Parathyroid adenoma (tissue), 2 donors: ENCODE results near the gene ALG1L2.
A peak's percentile ranks its signal among the peaks of the same experiment; 100 is the strongest.
"Not testable (repeated sequence)": the region's sequence is repeated elsewhere in the genome, so short reads cannot be mapped to it uniquely, and the experiment has no call there.

Source experiments
- H2AFZ ChIP-seq: fragments of 300-600 bp; sonication (generic); one replicate; pipeline ENCODE4 v1.7.0; 2017; ENCODE audit warnings: antibody characterized with exemption, mild to moderate bottlenecking
- H3K27ac ChIP-seq: fragments of 300-600 bp; sonication (generic); one replicate; pipeline ENCODE4 v1.7.0; 2017
- H3K27me3 ChIP-seq: fragments of 300-600 bp; sonication (generic); one replicate; pipeline ENCODE4 v1.7.0; 2017; ENCODE audit warnings: low read length; ENCODE audit not compliant: control insufficient read depth, insufficient read depth
- H3K36me3 ChIP-seq: fragments of 300-600 bp; sonication (generic); one replicate; pipeline ENCODE4 v1.7.0; 2017; ENCODE audit warnings: low read length; ENCODE audit not compliant: control insufficient read depth, insufficient read depth
- H3K4me1 ChIP-seq: fragments of 300-600 bp; sonication (generic); one replicate; pipeline ENCODE4 v1.7.0; 2017; ENCODE audit warnings: control low read depth
- H3K4me2 ChIP-seq: fragments of 300-600 bp; sonication (generic); one replicate; pipeline ENCODE4 v1.7.0; 2017; ENCODE audit warnings: low read length
- H3K4me3 ChIP-seq: fragments of 300-600 bp; sonication (generic); one replicate; pipeline ENCODE4 v1.7.0; 2017; ENCODE audit warnings: low read depth, low read length
- H3K79me2 ChIP-seq: fragments of 300-600 bp; sonication (generic); one replicate; pipeline ENCODE4 v1.7.0; 2017; ENCODE audit warnings: control low read depth
- H3K9ac ChIP-seq: fragments of 300-600 bp; sonication (generic); one replicate; pipeline ENCODE4 v1.7.0; 2017; ENCODE audit warnings: mild to moderate bottlenecking
- H3K9me3 ChIP-seq: fragments of 300-600 bp; sonication (generic); one replicate; pipeline ENCODE4 v1.7.0; 2017; ENCODE audit warnings: low read length; ENCODE audit not compliant: control insufficient read depth
- TF ChIP-seq, protein P1 (sequence below): fragments of 300-600 bp; sonication (generic); IDR thresholded peaks from one replicate; pipeline ENCODE4 v1.7.0; 2017; ENCODE audit warnings: antibody characterized with exemption, mild to moderate bottlenecking
- donor health status: primary hyperparathyroidism.

The ALG1L2 gene

DNA sequence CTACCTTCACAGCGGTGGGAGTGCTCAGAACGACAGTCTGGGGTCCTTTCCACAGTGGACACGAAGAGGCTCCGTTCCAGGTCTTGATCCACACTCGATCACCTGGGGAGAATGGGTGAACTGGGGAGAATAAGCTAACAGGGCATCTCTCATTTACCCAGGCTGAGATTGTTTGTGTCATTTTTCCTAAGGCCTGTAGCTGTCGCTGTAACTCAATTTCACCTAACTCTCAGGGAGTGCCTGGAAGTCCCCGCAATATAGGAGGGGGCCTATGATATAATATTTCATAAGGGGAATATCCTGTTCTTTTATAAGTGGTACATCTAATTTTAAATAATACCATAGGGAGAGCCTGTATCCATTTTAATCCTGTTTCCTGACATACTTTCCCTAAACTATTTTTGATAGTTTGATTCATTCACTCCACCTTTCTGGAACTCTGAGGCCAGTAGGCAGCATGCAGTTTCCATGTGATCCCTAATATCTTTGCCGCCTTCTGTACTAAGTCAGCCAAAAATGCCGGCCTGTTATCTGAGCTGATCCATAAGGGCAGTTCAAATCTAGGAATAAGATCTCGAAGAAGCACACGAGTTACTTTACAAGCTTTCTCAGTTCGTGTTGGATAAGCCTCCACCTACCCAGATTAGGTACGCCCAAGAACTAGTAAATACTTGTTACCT is 62.2 kb downstream of the ALG1L2 start:
- not testable (repeated sequence) for H3K4me3 ChIP-seq

DNA sequence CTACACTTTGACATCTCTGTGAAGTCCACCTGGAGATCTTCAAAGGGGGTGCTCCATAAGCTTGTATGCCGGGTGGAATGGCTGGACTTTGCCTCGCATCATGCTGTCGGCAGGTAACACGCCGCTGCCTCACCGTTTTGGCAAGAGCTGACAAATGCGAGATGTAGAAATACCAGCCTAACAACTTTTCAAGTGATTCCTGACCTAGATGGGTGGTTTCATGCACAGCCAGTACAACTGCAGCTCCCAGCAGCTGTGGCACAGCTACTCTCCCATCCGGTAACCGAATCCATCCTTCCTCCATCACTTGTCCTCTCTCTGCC is 62.7 kb downstream of the ALG1L2 start:
- H3K4me3 ChIP-seq, H3K9me3 ChIP-seq, H3K27me3 ChIP-seq, H3K9ac ChIP-seq, H3K36me3 ChIP-seq, H3K79me2 ChIP-seq: not testable (repeated sequence)
- Histone ChIP-seq H3K27ac (peak overlapping the region; percentile 72), H3K4me2 (peak overlapping the region; percentile 35), H3K4me1 (peaks cover 16% of the 10 kb centered on the region), H2AFZ (peak overlapping the region; percentile 45)

More for the DNA sequence above, 62.2 kb downstream of the ALG1L2 start:
- peak overlapping the region; percentile 49 for H2AFZ ChIP-seq
- H3K27ac ChIP-seq = peak overlapping the region; percentile 72
- not testable (repeated sequence) for H3K79me2 ChIP-seq, H3K9ac ChIP-seq, H3K36me3 ChIP-seq, H3K27me3 ChIP-seq, H3K9me3 ChIP-seq
- peak overlapping the region; percentile 28 for H3K4me2 ChIP-seq
- TF ChIP-seq, protein P1, sequence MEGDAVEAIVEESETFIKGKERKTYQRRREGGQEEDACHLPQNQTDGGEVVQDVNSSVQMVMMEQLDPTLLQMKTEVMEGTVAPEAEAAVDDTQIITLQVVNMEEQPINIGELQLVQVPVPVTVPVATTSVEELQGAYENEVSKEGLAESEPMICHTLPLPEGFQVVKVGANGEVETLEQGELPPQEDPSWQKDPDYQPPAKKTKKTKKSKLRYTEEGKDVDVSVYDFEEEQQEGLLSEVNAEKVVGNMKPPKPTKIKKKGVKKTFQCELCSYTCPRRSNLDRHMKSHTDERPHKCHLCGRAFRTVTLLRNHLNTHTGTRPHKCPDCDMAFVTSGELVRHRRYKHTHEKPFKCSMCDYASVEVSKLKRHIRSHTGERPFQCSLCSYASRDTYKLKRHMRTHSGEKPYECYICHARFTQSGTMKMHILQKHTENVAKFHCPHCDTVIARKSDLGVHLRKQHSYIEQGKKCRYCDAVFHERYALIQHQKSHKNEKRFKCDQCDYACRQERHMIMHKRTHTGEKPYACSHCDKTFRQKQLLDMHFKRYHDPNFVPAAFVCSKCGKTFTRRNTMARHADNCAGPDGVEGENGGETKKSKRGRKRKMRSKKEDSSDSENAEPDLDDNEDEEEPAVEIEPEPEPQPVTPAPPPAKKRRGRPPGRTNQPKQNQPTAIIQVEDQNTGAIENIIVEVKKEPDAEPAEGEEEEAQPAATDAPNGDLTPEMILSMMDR = peak; percentile 43
- H3K4me1 ChIP-seq = peaks cover 16% of the 10 kb centered on the region

DNA sequence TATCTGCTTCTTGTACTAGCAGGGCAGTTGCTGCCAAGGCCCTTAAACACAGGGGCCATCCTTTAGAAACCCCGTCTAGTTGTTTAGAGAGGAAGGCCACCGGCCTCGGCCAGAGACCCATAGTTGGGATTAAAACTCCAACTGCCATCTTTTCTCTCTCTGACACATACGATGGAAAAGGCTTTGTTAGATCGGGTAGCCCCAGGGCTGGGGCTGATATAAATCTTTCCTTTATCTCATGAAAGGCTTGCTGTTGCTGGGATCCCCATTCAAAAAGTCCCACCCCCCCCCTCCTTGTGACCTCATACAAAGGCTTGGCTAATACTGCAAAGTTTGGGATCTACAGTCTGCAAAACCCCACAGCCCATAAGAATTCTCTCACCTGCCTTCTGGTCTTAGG is 63.8 kb downstream of the ALG1L2 start:
- not testable (repeated sequence) for H3K9ac ChIP-seq, H3K36me3 ChIP-seq, H3K9me3 ChIP-seq, H2AFZ ChIP-seq, H3K27ac ChIP-seq, H3K27me3 ChIP-seq, H3K79me2 ChIP-seq, H3K4me3 ChIP-seq, H3K4me2 ChIP-seq
- peaks cover 16% of the 10 kb centered on the region for H3K4me1 ChIP-seq

DNA sequence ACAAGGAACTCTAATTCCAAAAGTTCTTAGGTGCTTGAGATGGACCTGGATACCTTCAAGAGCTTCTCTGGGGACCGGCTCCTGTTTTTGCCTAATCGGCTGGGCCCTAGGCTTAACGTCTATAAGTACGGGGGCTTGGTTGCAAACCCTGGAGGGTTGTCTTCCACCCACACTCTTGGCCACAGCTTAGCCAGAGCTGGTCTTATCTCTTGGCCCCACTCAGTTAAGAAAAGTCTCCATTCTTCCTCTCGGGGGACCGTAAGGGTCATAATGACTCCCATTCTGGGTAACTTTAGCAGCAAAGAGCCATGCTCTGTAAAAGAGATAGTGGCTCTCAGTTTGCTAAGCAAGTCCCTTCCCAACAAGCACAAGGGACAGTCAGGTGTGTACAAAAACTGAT is 64.8 kb downstream of the ALG1L2 start:
- not testable (repeated sequence) for H3K9me3 ChIP-seq, H3K27me3 ChIP-seq, H2AFZ ChIP-seq, H3K27ac ChIP-seq, H3K4me3 ChIP-seq, H3K79me2 ChIP-seq, H3K4me2 ChIP-seq, H3K36me3 ChIP-seq, H3K9ac ChIP-seq
- H3K4me1 ChIP-seq = peaks cover 16% of the 10 kb centered on the region
